Purkinje cell (primary cell): ENCODE data around the gene ZNG1E. TPM values are rescaled to one million over a fixed set of nuclear protein-coding genes. Genes with fewer than 3 reads are reported as not detected.

Source experiments
- polyA plus RNA-seq: library from polyadenylated mRNA; unstranded; fragments of >200 nt; fragmentation: Nextera tagmentation; gene quantifications from 2 replicates; pipeline ENCODE4 v1.2.1, GENCODE V29; 2014

ZNG1E gene
- polyA plus RNA-seq, result 144 and 155 TPM in 2 replicates

DNA sequence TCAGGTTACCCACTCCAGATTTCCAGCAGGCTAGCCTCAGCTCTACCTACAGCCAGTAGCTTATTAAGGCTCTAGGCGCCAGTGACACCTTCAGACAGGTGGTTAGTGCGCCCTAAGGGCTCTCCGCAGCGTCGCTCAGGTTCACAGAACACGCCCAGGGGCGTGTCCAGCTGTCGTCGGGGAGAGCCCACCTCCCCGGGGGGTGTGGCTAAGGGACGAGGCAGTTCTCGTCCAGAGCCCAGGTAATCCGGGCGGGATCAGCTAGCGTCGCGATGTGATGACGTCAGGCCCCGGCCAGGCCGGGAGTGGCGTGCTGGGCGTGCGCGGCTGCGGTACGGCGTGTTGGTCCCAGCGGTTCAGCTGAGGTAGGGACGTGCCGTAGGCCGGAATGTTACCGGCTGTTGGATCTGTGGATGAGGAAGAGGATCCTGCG lies at the start of gene ZNG1E:
TSS of gene ZNG1E (plus strand) at position 340 of the 433 bp plus-strand sequence. CDS start at position 389, 49 bp downstream.

DNA sequence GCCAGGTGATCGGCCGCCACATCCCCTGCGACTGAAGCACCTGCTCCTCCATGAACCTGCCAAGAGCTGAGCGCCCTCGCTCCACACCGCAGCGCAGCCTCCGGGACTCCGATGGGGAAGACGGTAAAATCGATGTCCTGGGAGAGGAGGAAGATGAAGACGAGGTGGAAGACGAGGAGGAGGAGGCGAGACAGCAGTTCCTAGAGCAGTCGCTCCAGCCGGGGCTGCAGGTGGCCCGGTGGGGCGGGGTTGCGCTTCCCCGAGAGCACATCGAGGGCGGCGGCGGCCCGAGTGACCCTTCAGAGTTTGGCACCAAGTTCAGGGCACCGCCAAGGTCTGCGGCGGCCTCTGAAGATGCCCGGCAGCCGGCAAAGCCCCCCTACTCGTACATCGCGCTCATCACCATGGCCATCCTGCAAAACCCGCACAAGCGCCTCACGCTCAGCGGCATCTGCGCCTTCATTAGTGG lies 61.4 kb downstream of the ZNG1E start, which contains the start of gene FOXD4L4:
TSS of gene FOXD4L4 (plus strand) at position 51 of the 469 bp plus-strand sequence. CDS start at position 51, 0 bp downstream.

Other genes starting within 250 kb of the ZNG1E start
- not detected in 2 replicates for gene FOXD4L4, start 61.2 kb downstream of the ZNG1E start, polyA plus RNA-seq